GM06990 (cell line): Measurements from ENCODE around the gene TNNT1.

Source experiments
- DNase-seq: peaks from one replicate; pipeline ENCODE4 v3.0.0-alpha.2; 2011; ENCODE audit not compliant: insufficient read length; ENCODE audit errors: extremely low read depth
- H3K27me3 ChIP-seq: replicated peaks from 2 replicates; pipeline ENCODE4 v1.6.0; 2011; ENCODE audit warnings: low read length; ENCODE audit not compliant: control insufficient read depth, insufficient read depth
- H3K36me3 ChIP-seq: 2 replicates; pipeline ENCODE4 v1.5.1; 2011; ENCODE audit warnings: low read length; ENCODE audit not compliant: control insufficient read depth, insufficient read depth
- H3K4me3 ChIP-seq: replicated peaks from 2 replicates; pipeline ENCODE4 v1.5.1; 2011; ENCODE audit warnings: low read depth, mild to moderate bottlenecking, control low read depth, low read length
- CTCF ChIP-seq: IDR thresholded peaks from 2 replicates; pipeline ENCODE4 v1.5.1; 2011; ENCODE audit warnings: low read length, control low read depth, mild to moderate bottlenecking, inconsistent platforms; ENCODE audit not compliant: insufficient read depth, poor library complexity, severe bottlenecking

Gene TNNT1

GRCh38 chr19:55132453-55133129, 16.4 kb downstream of the TNNT1 start:
- H3K4me3 ChIP-seq, result no peak overlapping the region
- no peaks in the 10 kb centered on the region for H3K36me3 ChIP-seq
- peak; percentile 48 for TF ChIP-seq CTCF
- H3K27me3 ChIP-seq, result peaks cover 3% of the 10 kb centered on the region
- no peak for DNase-seq

- H3K4me3 ChIP-seq, result no peak overlapping the region
- peaks cover 3% of the 10 kb centered on the region for H3K27me3 ChIP-seq
- DNase-seq, result no peak
- no peaks in the 10 kb centered on the region for H3K36me3 ChIP-seq
- TF ChIP-seq CTCF, result no peak
These were observed 17.6 kb downstream of the TNNT1 start for GRCh38 chr19:55131421-55131820.

GRCh38 chr19:55119053-55119452, 30.0 kb downstream of the TNNT1 start:
- no peak for DNase-seq
- Histone ChIP-seq H3K27me3 (no peaks in the 10 kb centered on the region), H3K36me3 (no peaks in the 10 kb centered on the region; the same call in 1 of the 2 replicates), H3K4me3 (no peak overlapping the region)
- no peak for TF ChIP-seq CTCF

GRCh38 chr19:55118401-55118991, 30.5 kb downstream of the TNNT1 start:
- Histone ChIP-seq H3K4me3 (peak overlapping the region; percentile 68), H3K27me3 (no peaks in the 10 kb centered on the region), H3K36me3 (no peaks in the 10 kb centered on the region; the same call in 1 of the 2 replicates)
- no peak for DNase-seq
- TF ChIP-seq CTCF, result no peak

- peak; percentile 97 for DNase-seq
- H3K4me3 ChIP-seq, result peak overlapping the region; percentile 68
- no peaks in the 10 kb centered on the region; the same call in 1 of the 2 replicates for H3K36me3 ChIP-seq
- no peak for TF ChIP-seq CTCF
- no peaks in the 10 kb centered on the region for H3K27me3 ChIP-seq
These were observed 31.2 kb downstream of the TNNT1 start for GRCh38 chr19:55117663-55118391.
